ENCODE results near the gene SHISAL1.

DNA sequence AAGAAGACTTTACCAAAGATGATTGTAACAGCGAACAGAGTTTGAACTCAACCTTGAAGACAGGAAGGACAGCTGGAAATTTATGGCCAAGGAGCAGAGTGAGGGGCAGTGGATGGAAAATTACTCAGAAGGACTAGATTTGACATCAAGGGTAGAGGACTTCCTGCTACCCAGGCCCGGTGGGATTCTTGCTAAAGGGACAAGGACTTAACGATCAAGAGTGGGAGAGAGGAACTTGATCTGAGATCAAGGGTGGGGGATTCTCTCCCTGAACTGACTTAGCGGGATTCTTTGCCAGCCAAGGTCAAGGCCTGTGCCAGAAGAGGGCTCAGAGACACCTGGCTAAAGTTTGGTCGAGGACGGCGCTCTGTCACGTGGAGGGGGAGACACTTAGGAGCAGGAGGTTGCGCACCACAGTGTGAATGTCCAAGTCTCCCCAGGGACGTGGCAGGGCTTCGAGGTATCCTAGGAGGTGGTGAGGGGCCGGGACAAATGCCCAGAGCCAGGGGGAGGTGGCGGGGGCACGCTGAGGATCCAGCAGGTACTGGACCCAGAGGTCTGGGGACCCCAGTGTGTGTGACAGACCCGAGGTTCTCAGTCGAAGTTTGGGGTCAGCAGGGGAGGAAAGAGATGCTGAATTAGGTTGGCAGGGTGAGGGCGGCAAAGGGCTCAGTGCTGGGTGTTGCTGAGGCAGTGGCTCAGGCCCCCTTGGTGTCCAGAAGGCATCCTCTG is 46.1 kb upstream of the SHISAL1 start:
- no peak for TF ChIP-seq POLR2AphosphoS5 (IDR thresholded peaks at IDR 0.05; ENCODE audit: low read depth, low read length)
- TF ChIP-seq TAF1 (IDR thresholded peaks at IDR 0.05; ENCODE audit: borderline replicate concordance, low read depth, low read length): no peak
